Embryonic facial prominence (tissue), 1 donor: ENCODE data around the gene TMEM53.

Experiments used
- DNase-seq: peaks from one replicate; pipeline ENCODE4 v3.0.0-alpha.2; 2016; ENCODE audit errors: extremely low spot score

TMEM53 gene

GRCh38 chr1:44603718-44604117 is 70.6 kb downstream of the TMEM53 start:
- no peak for DNase-seq
